ENCODE measurements around the gene POLDIP2.

The POLDIP2 gene, protein sequence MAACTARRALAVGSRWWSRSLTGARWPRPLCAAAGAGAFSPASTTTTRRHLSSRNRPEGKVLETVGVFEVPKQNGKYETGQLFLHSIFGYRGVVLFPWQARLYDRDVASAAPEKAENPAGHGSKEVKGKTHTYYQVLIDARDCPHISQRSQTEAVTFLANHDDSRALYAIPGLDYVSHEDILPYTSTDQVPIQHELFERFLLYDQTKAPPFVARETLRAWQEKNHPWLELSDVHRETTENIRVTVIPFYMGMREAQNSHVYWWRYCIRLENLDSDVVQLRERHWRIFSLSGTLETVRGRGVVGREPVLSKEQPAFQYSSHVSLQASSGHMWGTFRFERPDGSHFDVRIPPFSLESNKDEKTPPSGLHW

GRCh38 chr17:28357061-28357900 lies at the start of gene POLDIP2:
TSS of gene POLDIP2 (minus strand) at chr17:28357527. CDS start at chr17:28357448, 79 bp downstream.
- peak; percentile 93 for DNase-seq
- in situ Hi-C loops (cut with MboI; ENCODE audit: low pct_unique_long_range_greater_than_20kb, low sequenced_read_pairs): no loop called here

GRCh38 chr17:28406473-28406814 lies 49.1 kb upstream of the POLDIP2 start:
- DNase-seq: no peak
- in situ Hi-C loops (cut with MboI; ENCODE audit: low pct_unique_long_range_greater_than_20kb, low sequenced_read_pairs): no loop called here

- peak; percentile 34 for DNase-seq
- in situ Hi-C loops (cut with MboI; ENCODE audit: low pct_unique_long_range_greater_than_20kb, low sequenced_read_pairs): no loop called here
These were observed 48.5 kb upstream of the POLDIP2 start, which contains the start of gene SLC46A1 for GRCh38 chr17:28405632-28406472. TSS of gene SLC46A1 (minus strand) at chr17:28406212. CDS start at chr17:28406114, 98 bp downstream.

DNA sequence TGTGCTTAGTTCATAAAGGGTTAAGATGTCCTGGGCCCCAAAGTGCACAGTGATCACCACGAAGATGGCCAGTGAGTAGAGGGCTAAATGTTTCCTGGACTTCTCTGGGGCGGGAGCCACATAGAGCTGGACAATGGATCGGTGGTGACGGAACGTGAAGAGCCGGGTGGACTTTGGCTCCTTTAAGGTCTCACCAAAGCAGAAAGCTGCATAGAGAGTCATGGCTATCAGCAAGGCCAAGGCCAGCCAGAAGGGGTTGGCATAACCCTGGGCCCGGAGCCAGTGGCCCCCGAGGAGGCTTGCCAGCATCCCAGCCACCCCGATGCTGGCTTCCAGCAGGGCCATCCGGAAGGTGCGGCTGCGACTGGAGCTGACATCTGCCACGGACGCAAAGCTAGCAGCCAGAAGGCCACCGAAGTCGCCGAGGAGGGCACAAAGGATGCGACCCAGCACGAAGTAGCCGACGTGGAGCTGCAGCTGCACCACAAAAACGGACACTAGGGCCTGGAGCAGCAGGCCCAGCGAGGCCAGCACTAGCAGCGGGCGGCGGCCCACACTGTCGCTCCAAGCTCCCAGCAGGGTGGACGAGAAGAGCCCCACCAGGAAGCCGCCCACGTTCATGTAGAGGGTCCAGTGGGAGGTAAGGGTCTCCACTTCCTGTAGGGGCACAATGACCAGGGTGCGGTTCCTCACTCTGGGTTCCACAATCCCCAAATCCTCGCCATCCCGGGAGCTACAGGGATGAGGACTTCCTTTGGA lies 47.7 kb upstream of the POLDIP2 start:
- no peak for DNase-seq

DNA sequence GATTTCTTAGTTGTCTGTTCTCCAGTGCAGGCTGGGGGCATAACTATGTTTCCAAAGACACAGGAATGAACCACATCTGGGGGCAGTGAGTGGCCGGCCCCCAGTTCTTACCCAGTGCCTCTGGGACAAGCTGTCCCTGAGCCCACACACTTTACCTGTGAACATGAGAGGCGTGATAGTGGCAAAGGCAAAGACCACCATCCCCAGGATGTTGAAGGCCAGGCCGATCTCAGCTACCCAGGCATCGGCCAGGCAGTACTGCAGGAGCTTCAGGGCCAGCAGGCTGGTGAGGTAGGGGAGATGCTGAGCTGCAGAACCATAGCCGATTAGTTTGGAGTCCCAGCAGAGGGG lies 47.1 kb upstream of the POLDIP2 start:
- no peak for DNase-seq
- in situ Hi-C loops (cut with MboI; ENCODE audit: low pct_unique_long_range_greater_than_20kb, low sequenced_read_pairs): no loop called here

More for the DNA sequence above, 47.7 kb upstream of the POLDIP2 start:
- in situ Hi-C loops (cut with MboI; ENCODE audit: low pct_unique_long_range_greater_than_20kb, low sequenced_read_pairs): no loop called here

GRCh38 chr17:28404007-28404406 lies 46.7 kb upstream of the POLDIP2 start:
- in situ Hi-C loops (cut with MboI; ENCODE audit: low pct_unique_long_range_greater_than_20kb, low sequenced_read_pairs): no loop called here
- peak; percentile 19 for DNase-seq

GRCh38 chr17:28402844-28403243 lies 45.5 kb upstream of the POLDIP2 start:
- DNase-seq: no peak
- in situ Hi-C loops (cut with MboI; ENCODE audit: low pct_unique_long_range_greater_than_20kb, low sequenced_read_pairs): no loop called here

- no peak for DNase-seq
- in situ Hi-C loops (cut with MboI; ENCODE audit: low pct_unique_long_range_greater_than_20kb, low sequenced_read_pairs): no loop called here
These were observed 44.9 kb upstream of the POLDIP2 start for GRCh38 chr17:28402224-28402630.

- no peak for DNase-seq
- in situ Hi-C loops (cut with MboI; ENCODE audit: low pct_unique_long_range_greater_than_20kb, low sequenced_read_pairs): no loop called here
These were observed 42.5 kb upstream of the POLDIP2 start for GRCh38 chr17:28399808-28400207.

DNA sequence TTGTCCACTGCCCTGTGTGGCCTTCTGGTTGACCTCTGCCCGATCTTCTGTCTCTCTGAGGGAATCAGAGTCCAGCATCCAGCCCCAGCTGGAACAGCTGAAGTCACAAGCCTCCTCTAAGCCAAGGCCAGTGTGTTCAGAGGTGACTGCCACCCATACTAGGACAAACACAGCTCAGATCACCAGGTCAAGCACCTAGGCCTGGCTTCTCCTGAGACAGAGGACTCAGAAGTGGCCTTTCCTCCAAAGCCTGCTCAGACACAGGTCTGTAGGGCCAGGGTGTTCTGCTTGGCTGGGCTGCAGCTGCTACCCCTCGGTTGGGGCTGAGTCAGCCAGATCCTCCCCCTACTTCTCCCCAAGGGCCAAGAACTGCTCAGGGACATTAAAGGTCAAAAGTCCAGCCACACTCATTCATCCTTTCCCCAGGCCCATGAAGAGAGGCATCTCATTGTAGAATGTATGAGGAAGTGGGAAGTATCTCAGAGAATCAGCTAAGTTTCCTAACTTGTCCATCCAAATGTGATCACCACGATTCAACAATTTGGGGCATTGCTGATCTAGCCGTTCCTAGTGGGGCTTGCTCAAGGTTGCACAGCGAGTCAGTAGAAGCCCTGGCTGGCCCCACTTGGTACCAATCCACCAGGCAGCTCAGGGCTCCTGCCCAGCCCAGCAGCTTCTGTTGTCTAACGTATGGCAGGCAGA lies 41.1 kb upstream of the POLDIP2 start:
- in situ Hi-C loops (cut with MboI; ENCODE audit: low pct_unique_long_range_greater_than_20kb, low sequenced_read_pairs): no loop called here

GRCh38 chr17:28397687-28398279 lies 40.5 kb upstream of the POLDIP2 start:
- in situ Hi-C loops (cut with MboI; ENCODE audit: low pct_unique_long_range_greater_than_20kb, low sequenced_read_pairs): no loop called here
- no peak for DNase-seq

More for the DNA sequence above, 41.1 kb upstream of the POLDIP2 start:
- no peak for DNase-seq

DNA sequence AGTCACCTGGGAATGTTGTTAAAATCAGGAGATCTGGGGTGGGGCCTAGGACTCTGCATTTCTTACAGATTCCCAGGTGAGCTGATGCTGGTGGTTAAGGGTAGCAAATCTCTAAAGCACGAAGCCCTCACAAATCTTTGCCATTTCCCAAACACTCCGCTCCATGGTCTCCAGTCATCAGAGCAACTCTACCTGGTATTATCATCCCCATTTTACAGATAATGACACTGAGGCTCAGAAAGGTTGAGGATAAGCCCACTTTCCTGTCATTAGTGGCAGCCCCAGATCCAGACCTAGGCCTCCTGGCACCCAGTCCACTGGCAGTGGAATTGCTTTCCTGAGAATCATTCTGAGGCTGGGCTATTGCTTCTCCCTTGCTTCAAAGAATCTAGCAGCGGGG lies 39.9 kb upstream of the POLDIP2 start:
- in situ Hi-C loops (cut with MboI; ENCODE audit: low pct_unique_long_range_greater_than_20kb, low sequenced_read_pairs): no loop called here
- DNase-seq: no peak

- no peak for DNase-seq
- in situ Hi-C loops (cut with MboI; ENCODE audit: low pct_unique_long_range_greater_than_20kb, low sequenced_read_pairs): no loop called here
These were observed 39.4 kb upstream of the POLDIP2 start for GRCh38 chr17:28396635-28397239.

DNA sequence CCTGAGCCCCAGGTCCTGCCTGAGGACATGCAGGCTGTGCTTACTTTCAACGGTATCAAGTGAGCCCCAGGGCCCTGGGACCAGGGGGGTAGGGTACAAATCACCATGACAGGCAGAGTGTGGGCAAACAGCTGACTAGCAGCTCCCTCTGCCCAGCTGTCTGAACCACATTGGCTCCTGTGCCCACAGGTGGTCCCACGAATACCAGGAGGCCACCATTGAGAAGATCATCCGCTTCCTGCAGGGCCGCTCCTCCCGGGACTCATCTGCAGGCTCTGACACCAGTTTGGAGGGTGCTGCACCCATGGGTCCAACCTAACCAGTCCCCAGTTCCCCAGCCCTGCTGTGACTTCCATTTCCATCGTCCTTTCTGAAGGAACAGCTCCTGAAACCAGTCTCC lies 38.6 kb upstream of the POLDIP2 start:
- in situ Hi-C loops (cut with MboI; ENCODE audit: low pct_unique_long_range_greater_than_20kb, low sequenced_read_pairs): no loop called here

DNA sequence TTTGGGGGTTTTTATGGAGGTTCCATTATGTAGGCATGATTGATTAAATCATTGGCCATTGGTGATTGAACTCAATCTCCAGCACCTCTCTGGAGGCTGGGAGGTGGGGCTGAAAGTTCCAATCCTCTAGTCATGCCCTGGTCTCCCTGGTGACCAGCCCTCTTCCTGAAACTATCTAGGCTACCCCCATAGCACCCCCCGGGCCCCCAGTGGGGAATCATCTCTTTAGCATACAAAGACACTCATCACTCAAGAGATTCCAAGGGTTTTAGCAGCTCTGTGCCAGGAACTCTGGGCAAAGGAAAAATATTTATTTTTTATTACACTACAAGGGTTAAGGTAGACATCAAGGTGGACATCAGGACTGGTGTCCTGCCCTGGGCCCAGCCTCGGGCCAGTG lies 38.1 kb upstream of the POLDIP2 start:
- in situ Hi-C loops (cut with MboI; ENCODE audit: low pct_unique_long_range_greater_than_20kb, low sequenced_read_pairs): no loop called here
- DNase-seq: no peak

More for the DNA sequence above, 38.6 kb upstream of the POLDIP2 start:
- no peak for DNase-seq

- in situ Hi-C loops (cut with MboI; ENCODE audit: low pct_unique_long_range_greater_than_20kb, low sequenced_read_pairs): no loop called here
- no peak for DNase-seq
These were observed 37.2 kb upstream of the POLDIP2 start for GRCh38 chr17:28394337-28395116.

- in situ Hi-C loops (cut with MboI; ENCODE audit: low pct_unique_long_range_greater_than_20kb, low sequenced_read_pairs): no loop called here
- DNase-seq: no peak
These were observed 35.2 kb upstream of the POLDIP2 start for GRCh38 chr17:28392491-28392890.

Data from KBM-7 (cell line).